Peyer's patch (tissue), 4 donors: Measurements from ENCODE around the gene TTYH1. TPM values are rescaled to one million over a fixed set of nuclear protein-coding genes. Genes with fewer than 3 reads are reported as not detected.

Source experiments
- DNase-seq, 3 donors: peaks; one replicate each; pipeline ENCODE4 v3.0.0-alpha.2; 2017 to 2019
- H3K27ac ChIP-seq, 4 donors: fragments of 200-600 bp; sonication (generic); one replicate each; pipeline ENCODE4 v1.5.1; 2016 to 2019
- H3K27me3 ChIP-seq, 2 donors: fragments of 200-600 bp; sonication (generic); one replicate each; pipeline ENCODE4 v1.5.1; 2019
- H3K36me3 ChIP-seq, 3 donors: fragments of 200-600 bp; sonication (generic); one replicate each; pipeline ENCODE4 v1.5.1; 2016 to 2019
- H3K4me1 ChIP-seq, 4 donors: fragments of 200-600 bp; sonication (generic); one replicate each; pipeline ENCODE4 v1.5.1; 2016 to 2019
- H3K4me3 ChIP-seq, 4 donors: fragments of 200-600 bp; sonication (generic); 1 replicate in 3 of 4; 2 replicates in 1 of 4; pipeline ENCODE4 v1.5.1; 2016 to 2019; ENCODE audit warnings: mild to moderate bottlenecking in 1 of 4
- H3K9me3 ChIP-seq, 4 donors: fragments of 200-600 bp; sonication (generic); one replicate each; pipeline ENCODE4 v1.5.1; 2016 to 2019; ENCODE audit warnings: mild to moderate bottlenecking in 1 of 4
- POLR2A ChIP-seq, 2 donors: fragments of 450-650 bp; IDR thresholded peaks; one replicate each; pipeline ENCODE4 v1.5.1; 2017; ENCODE audit warnings: antibody characterized with exemption in 2 of 2, mild to moderate bottlenecking in 2 of 2, moderate library complexity in 2 of 2
- total RNA-seq, 4 donors: library from RNA; depleted of rRNA; stranded (reverse); fragments of >200 nt; gene quantifications; one replicate each; pipeline ENCODE4 v1.1.0, GENCODE V29; 2016
- TF ChIP-seq, protein P1 (sequence below), 6 experiments: fragments of 450-650 bp in 4 of 6; fragments of 200-600 bp in 2 of 6; sonication (generic) in 1 of 6; IDR thresholded peaks; one replicate each; pipeline ENCODE4 v1.5.1; 2017 to 2019; ENCODE audit warnings: antibody characterized with exemption in 6 of 6, mild to moderate bottlenecking in 3 of 6, moderate library complexity in 1 of 6

TTYH1 gene
- total RNA-seq, 4 donors from 2014 or later, result 0.35 TPM; not detected in 3

DNA sequence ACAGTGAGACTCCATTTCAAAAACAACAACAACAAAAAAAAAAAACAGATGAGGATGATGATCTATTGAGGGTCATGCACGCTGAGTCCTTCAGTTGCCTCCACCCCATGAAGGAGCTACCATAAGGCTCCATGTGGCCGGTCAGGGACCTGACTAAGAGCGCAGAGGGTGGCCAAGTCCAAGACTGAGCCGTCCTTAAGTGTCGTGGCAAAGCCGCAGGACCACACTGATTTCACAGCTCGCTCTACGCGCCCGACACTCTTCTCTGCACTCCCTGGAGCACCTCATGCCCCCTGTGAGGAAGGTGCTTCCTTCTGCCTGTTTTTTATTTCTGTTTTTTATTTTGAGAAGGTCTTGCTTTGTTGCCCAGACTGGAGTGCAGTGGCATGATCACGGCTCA lies 12.3 kb downstream of the TTYH1 start:
- no peak for DNase-seq
- Histone ChIP-seq H3K27me3 (no peaks in the 10 kb centered on the region), H3K9me3 (no peaks in the 10 kb centered on the region), H3K27ac (no peak overlapping the region), H3K4me1 (peaks cover 0 to 19% (median 7%) of the 10 kb centered on the region in 4 donors), H3K36me3 (no peaks in the 10 kb centered on the region), H3K4me3 (no peak overlapping the region)
- TF ChIP-seq, protein P1, sequence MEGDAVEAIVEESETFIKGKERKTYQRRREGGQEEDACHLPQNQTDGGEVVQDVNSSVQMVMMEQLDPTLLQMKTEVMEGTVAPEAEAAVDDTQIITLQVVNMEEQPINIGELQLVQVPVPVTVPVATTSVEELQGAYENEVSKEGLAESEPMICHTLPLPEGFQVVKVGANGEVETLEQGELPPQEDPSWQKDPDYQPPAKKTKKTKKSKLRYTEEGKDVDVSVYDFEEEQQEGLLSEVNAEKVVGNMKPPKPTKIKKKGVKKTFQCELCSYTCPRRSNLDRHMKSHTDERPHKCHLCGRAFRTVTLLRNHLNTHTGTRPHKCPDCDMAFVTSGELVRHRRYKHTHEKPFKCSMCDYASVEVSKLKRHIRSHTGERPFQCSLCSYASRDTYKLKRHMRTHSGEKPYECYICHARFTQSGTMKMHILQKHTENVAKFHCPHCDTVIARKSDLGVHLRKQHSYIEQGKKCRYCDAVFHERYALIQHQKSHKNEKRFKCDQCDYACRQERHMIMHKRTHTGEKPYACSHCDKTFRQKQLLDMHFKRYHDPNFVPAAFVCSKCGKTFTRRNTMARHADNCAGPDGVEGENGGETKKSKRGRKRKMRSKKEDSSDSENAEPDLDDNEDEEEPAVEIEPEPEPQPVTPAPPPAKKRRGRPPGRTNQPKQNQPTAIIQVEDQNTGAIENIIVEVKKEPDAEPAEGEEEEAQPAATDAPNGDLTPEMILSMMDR (IDR thresholded peaks at IDR 0.05), result no peak
- no peak for TF ChIP-seq POLR2A (IDR thresholded peaks at IDR 0.05)

DNA sequence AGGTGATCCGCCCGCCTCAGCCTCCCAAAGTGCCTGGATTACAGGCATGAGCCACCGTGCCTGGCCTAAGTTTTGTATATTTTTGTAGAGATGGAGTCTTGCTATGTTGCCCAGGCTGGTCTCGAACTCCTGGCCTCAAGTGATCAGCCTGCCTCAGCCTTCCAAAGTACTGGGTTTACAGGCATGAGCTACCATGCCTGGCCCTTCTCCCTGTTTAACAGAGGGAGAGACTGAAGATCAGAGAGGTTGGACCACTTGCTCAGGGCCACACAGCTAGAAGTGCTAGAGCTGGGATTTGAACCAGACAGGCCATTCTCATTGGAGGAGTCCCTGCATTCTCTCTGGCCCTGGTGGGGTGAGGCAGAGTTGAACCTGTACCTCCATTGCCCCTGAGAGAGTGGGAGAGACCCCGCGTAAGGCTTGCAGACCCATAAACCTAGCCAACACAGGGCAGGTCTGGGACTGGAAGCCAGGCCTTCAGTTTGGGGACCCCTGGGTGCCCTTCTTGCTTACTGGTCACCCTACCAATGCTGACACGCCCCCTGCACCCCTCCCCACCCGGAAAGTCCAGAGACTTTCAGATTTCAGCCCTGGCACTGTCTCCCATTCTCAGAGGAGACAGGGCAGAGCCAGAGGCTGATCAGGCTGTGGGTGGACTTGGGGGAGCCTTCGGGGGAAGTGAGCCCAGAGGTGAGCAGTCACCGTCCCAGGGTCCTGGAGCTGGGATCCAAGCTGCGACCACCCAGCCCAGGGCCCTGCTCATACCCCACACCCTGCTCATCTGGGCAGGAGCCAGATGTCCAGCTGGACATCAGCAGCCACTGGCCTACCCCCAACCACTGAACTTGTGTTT lies 13.3 kb downstream of the TTYH1 start:
- TF ChIP-seq POLR2A (IDR thresholded peaks at IDR 0.05), result no peak
- TF ChIP-seq, protein P1 (IDR thresholded peaks at IDR 0.05), result no peak
- H3K4me1 ChIP-seq, result peaks cover 0 to 19% (median 7%) of the 10 kb centered on the region in 4 donors
- H3K4me3 ChIP-seq, result no peak overlapping the region
- H3K36me3 ChIP-seq, result no peaks in the 10 kb centered on the region
- no peak overlapping the region for H3K27ac ChIP-seq
- DNase-seq, result no peak
- no peaks in the 10 kb centered on the region for H3K27me3 ChIP-seq
- no peaks in the 10 kb centered on the region for H3K9me3 ChIP-seq

DNA sequence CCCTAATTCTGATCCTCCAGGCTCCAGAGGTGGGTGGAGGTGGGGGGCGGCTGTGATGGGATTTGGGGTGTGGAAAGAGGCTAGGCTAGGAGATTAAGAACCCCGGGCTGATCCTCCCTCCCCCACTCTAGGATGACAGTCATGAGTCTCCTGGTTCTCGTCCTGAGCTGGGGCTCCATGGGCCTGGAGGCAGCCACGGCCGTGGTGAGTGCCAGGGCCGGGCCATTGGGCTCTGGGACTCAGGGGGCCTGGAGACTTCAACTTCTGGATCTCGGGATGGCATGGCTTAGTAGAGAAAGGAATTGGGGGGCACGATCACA lies 13.9 kb downstream of the TTYH1 start:
- Histone ChIP-seq H3K4me3 (no peak overlapping the region), H3K36me3 (no peaks in the 10 kb centered on the region), H3K4me1 (peaks cover 0 to 19% (median 7%) of the 10 kb centered on the region in 4 donors), H3K27ac (no peak overlapping the region), H3K27me3 (no peaks in the 10 kb centered on the region), H3K9me3 (no peaks in the 10 kb centered on the region)
- DNase-seq, result no peak
- TF ChIP-seq, protein P1 (IDR thresholded peaks at IDR 0.05), result no peak
- no peak for TF ChIP-seq POLR2A (IDR thresholded peaks at IDR 0.05)

DNA sequence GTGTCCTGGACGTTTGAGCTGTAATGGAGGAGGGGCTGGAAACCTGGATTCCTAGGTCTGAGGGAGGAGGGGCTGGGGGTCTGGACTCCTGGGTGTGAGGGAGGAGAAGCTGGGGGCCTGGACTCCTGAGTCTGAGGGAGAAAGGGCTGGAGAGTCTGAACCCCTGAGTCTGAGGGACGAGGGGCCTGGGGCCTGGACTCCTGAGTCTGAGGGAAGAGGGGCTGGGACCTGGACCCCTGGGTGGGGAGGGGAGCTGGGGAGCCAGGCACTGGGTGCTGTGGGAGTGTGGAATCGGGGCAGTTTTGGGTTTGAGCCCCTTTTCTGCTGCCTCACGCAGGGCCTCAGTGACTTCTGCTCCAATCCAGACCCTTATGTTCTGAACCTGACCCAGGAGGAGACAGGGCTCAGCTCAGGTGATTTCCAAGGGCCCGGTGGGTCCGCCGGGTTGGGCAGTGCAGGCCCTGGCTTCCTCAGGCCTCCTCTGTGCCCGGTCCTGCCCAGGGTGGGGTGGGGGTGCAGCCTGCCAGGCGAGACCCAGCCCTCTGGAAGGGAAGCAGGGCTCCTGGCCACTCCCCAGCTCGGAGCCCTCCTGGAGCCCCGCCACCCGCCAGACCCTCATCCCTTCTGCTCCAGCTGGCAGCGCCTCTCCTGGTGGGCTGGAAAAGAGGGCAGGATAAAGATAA lies 14.4 kb downstream of the TTYH1 start:
- Histone ChIP-seq H3K27me3 (no peaks in the 10 kb centered on the region), H3K27ac (no peak overlapping the region)

More for the DNA sequence above, 14.4 kb downstream of the TTYH1 start:
- Histone ChIP-seq H3K4me1 (peaks cover 0 to 22% (median 7%) of the 10 kb centered on the region in 4 donors), H3K4me3 (no peak overlapping the region), H3K36me3 (no peaks in the 10 kb centered on the region), H3K9me3 (no peaks in the 10 kb centered on the region)
- no peak for DNase-seq
- TF ChIP-seq, protein P1 (IDR thresholded peaks at IDR 0.05), result no peak
- no peak for TF ChIP-seq POLR2A (IDR thresholded peaks at IDR 0.05)
